GM19035 (cell line): ENCODE measurements around the gene ATOX1.
A peak's percentile ranks its signal among the peaks of the same experiment; 100 is the strongest.

Source experiments
- ATAC-seq: cut with Tn5 transposase; IDR thresholded peaks from one replicate; pipeline ENCODE4 v1.9.1; 2021; ENCODE audit not compliant: unreplicated experiment

ATOX1 gene

GRCh38 chr5:151770383-151771258, 12.2 kb upstream of the ATOX1 start:
- peak; percentile 24 for ATAC-seq

- ATAC-seq: no peak
These were observed 8.5 kb upstream of the ATOX1 start for GRCh38 chr5:151766975-151767374.

- ATAC-seq: no peak
These were observed 6.4 kb upstream of the ATOX1 start for GRCh38 chr5:151764801-151765200.

- peak; percentile 26 for ATAC-seq
These were observed 346 bp downstream of the ATOX1 start for GRCh38 chr5:151758141-151758429.

- peak; percentile 6 for ATAC-seq
These were observed 944 bp downstream of the ATOX1 start for GRCh38 chr5:151757233-151758140.

GRCh38 chr5:151755383-151755782, 3.0 kb downstream of the ATOX1 start:
- no peak for ATAC-seq

- ATAC-seq: no peak
These were observed 6.8 kb downstream of the ATOX1 start for GRCh38 chr5:151751593-151751992.

DNA sequence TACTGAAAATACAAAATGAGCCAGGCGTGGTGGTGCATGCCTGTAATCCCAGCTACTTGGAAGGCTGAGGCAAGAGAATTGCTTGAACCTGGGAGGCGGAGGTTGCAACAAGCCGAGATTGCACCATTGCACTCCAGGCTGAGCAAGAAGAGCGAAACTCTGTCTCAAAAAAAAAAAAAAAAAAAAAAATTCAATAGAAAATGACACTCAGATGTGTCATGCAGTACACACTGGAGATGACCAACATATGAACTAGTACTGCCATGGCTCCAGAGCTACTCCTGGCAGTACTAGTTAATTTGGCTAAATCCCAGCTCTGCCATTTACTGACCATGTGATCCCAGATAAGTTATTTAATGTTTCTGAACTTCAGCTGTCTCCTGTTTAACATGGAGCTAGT, 7.3 kb downstream of the ATOX1 start:
- no peak for ATAC-seq

- ATAC-seq: no peak
These were observed 8.3 kb downstream of the ATOX1 start for GRCh38 chr5:151750121-151750520.

DNA sequence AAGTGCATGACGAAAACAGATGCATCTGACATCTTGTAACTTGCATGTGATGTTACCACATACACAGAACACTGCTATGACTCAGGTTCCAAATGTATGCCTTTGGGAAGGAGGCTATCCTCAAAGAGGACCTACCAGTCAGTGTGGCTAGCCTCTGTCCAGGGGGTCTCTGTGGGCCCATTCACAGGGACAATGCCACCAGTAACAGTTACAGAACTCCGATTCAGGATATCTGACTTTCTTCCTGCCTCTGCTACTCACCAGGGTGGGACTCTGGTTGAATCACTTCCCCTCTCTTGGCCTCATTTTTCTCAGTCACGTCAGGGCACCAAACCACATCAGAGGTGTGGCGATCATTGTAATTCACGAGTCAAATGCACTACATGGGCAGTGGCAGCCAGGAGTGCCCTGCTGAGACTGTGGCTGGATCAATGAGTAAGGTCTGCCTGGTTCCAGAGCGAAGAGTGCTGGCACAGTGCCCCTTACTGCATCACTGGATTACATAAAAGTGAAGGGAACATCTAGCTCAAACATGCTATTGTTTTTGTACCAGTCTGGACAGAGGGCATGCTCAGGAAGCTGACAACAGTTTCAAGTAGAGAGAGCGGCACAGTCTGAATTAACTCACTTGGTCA, 13.2 kb downstream of the ATOX1 start:
- peak; percentile 37 for ATAC-seq

DNA sequence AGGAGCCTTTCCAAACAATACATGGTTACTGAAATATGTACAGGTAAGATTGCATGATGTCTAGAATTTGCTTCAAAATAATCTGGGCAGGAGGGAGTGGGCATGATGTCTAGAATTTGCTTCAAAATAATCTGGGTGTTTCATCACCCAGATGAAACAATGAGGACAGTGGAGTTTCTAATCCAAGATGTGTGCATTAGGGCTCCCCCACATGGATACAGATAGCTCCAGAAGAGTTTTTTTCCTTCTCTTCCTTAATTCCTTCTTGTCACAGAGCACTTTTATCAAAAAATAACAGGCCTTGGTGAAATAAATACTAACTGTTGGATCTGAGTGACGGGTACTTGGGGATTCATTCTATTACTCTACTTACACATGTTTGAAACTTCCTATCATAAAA, 14.9 kb downstream of the ATOX1 start:
- no peak for ATAC-seq

DNA sequence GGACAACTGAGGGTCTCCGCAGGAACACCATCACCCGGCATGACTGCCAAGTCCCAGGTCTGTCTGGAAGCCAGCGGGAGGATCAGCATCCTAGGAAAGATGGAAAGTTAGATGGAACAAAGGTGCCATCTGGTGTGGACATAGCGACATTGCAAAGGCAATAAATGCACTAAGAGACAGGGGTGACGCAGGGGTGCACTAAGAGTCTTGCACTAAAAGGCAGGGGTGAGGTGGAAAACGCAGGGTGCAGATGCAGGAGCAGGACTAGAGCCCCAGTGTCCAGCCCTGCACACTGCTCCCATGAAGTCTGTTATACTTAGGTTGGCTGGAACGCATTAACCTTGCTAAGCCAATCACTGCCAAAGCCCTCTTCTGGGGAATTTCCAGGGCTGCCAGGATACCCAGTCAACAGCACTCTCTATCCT, 15.5 kb downstream of the ATOX1 start:
- no peak for ATAC-seq

DNA sequence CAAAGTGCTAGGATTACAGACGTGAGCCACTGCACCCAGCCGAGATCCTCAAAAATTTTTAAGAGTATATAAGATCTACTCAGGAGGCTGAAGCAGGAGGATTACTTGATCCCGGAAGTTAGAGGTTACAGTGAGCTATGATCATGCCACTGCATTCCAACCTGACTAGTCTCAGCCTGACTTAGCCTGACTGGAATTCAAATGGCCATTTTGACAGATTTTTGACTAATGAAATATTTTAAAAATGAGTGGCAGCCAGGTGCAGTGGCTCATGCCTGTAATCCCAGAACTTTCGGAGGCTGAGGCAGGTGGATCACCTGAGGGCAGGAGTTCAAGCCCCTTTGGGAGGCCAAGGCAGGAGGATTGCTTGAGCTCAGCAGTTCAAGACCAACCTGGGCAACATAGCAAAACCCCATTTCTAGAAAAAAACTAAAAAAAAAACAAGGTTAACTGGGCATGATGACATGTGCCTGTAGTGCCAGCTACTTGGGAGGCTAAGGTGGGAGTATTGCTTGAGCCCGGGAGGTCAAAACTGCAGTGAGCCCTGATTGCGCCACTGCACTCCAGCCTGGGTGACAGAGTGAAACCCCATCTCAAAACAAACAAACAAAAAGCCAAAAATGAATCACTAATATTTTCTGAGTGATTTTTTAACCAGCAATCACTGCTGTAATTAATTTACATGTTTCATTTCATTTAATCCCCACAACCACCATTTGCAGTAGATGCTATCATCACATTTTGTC, 16.6 kb downstream of the ATOX1 start:
- no peak for ATAC-seq

DNA sequence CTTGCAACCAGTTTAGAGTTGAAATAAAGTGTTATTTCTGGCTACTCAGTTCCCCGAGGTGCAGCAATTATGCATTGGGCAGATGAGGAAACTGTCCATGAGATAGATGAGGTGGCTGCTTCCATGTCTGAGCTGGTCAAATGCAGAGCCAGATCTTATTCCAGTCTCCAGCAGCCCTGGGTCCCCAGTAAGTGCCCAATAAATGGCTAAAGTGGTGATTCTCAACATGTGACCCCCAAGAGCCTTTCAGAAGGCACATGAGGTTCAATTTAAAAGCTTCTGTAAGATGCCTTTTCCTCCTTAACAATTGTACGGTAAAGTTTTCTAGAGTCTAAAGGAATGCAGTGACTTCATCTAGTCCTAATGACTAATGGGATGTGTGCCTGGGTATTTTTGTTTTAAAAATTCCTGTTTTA, 17.5 kb downstream of the ATOX1 start:
- peak; percentile 9 for ATAC-seq

DNA sequence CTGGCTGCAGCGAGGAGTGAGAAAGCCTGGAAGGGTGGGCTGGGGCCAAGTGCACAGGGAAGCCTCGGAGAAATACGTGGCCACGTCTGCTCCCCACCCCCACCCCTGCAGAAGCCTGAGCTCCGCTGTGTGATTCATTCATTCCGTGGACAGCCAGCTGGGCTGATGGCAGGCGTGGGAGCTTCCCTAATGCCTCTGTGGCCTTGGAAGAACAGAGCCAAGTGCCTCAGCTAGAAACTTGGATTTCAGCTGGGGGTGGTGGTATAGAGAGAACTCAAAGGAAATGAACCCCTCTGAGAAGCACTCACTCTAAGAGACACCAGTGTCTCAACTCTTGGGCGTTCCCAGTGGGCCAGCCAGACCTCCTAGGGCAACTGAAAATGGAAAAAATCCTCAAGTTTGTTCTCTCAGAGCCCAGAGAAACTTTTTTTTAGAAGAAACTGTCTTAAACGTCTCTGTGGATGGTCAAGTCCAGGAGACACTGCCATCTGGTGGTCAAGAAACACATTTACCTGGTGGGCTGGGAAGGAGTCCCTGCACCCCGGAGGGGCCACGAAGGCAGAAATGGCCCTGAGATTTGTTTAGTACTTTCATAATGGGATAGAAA, 18.0 kb downstream of the ATOX1 start:
- peak; percentile 66 for ATAC-seq

DNA sequence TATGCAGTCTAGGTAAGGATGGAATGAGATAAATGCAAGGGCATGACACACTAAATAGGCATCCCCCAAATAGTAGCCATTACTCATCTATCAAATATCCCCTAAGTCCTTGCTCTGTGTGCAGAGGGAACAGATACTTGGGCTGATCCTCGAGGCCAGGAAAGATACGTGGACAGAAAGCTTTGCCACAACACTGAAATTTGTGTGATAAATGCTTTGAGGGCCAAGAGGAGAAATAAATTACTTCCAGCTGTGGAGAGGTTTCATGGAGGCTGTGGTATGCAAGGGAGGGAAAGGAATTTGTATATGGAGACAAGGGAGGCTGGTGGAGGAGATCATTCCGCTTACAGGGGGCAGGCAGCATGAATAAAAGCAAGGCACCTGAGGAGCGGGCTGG, 18.5 kb downstream of the ATOX1 start:
- ATAC-seq: no peak

DNA sequence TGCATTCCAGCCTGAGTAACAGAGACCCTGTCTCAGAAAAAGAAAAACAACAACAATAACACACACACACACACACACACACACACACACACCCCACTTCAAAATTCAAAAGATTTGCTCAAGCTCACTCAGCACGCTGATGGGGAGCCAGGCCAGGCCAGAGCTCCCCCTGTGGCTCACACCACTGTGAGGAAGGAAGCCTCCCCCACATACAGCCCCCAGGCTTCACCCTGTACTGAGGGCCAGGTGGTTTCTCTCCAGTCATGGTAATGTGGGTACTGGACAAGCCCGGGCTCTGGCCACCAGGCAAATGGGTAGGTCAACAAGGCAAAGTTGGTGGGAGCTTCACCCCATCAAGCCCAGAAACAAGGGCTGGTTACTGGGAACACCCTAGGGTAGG, 19.0 kb downstream of the ATOX1 start:
- ATAC-seq: no peak

DNA sequence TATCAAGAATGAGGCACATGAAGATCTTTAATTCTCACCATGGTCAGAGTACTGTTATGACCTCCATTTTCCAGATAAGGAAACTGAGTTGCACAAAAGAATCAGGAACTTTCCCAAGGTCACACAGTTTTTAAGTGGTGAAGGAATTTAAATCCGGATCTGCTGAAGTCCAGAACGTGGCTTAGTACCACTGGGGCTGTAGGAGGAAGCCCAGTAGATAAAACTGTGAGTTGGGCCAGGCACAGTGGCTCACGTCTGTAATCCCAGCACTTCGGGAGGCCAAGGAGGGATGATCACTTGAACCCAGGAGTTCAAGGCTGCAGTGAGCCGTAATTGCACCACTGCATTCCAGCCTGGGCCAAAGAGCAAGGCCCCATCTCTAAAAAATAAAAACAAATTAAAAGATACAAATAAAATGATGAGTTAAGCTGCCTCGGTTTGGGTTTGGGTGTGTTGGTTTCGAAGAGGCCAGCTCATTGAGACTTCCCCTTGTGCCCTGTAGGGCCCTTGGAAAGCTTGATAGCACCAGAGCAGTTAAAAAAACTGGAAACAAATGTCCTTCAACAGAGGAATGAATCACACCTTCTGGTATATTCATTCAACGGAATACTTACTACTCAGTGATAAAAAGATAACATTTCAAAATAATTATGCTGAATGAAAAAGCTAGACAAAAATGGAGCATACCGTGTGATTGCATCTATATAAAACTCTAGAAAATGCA, 20.1 kb downstream of the ATOX1 start:
- ATAC-seq: no peak

DNA sequence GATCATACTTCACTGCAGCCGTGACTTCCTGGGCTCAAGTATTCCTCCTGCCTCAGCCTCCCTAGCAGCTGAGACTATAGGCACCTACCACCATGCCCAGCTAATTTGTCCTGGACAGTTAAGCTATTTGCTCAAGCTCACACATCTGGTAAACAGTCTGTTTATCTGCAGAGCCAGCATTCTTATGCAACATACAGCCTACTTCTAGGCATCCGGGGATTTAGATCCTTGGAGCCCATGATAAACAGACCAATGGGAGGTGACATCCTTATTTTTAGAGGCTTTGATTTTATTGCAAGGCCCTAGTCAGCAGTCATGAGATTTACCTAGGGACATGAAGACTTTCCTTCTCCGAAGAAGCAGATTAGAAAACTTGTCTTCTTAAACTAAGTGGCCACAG, 21.0 kb downstream of the ATOX1 start:
- ATAC-seq: no peak

- no peak for ATAC-seq
These were observed 22.8 kb downstream of the ATOX1 start for GRCh38 chr5:151735646-151736045.
